ENCODE data around the gene DACH1. TPM values are rescaled to one million over a fixed set of nuclear protein-coding genes. Genes with fewer than 3 reads are reported as not detected.

DACH1 gene
- total RNA-seq, 1 donor from 2014 or later, result 8.1 TPM

DNA sequence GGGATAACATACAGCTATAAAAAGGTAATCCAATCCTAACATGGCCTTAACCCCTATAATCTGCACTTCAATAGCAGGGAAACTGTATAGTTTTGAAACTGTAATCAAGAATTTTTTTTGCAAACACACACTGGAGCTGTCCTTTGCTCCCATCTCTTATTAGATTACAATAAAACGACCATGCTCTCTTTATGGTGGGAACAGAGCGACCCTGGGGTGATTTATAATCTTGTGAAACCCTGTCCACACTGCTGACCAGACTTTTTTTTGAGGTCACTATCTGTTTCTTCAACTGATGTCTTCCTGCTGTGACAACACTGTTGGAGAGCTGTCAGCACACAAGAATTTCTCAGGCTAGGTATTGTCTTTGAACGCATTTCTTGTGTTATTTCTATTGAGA is 35.3 kb downstream of the DACH1 start:
- H3K27ac ChIP-seq, result no peak overlapping the region
- H3K4me3 ChIP-seq, result no peak overlapping the region
- no peak for ATAC-seq
- H3K27me3 ChIP-seq (ENCODE audit: low read depth), result no peaks in the 10 kb centered on the region
- DNase-seq, result no peak
- no peaks in the 10 kb centered on the region for H3K9me3 ChIP-seq
- H3K4me1 ChIP-seq, result no peaks in the 10 kb centered on the region
- TF ChIP-seq, protein P1, sequence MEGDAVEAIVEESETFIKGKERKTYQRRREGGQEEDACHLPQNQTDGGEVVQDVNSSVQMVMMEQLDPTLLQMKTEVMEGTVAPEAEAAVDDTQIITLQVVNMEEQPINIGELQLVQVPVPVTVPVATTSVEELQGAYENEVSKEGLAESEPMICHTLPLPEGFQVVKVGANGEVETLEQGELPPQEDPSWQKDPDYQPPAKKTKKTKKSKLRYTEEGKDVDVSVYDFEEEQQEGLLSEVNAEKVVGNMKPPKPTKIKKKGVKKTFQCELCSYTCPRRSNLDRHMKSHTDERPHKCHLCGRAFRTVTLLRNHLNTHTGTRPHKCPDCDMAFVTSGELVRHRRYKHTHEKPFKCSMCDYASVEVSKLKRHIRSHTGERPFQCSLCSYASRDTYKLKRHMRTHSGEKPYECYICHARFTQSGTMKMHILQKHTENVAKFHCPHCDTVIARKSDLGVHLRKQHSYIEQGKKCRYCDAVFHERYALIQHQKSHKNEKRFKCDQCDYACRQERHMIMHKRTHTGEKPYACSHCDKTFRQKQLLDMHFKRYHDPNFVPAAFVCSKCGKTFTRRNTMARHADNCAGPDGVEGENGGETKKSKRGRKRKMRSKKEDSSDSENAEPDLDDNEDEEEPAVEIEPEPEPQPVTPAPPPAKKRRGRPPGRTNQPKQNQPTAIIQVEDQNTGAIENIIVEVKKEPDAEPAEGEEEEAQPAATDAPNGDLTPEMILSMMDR (IDR thresholded peaks at IDR 0.05), result no peak
- H3K36me3 ChIP-seq, result no peaks in the 10 kb centered on the region
- intact Hi-C loops (cut with DNase I), result no loop called here

DNA sequence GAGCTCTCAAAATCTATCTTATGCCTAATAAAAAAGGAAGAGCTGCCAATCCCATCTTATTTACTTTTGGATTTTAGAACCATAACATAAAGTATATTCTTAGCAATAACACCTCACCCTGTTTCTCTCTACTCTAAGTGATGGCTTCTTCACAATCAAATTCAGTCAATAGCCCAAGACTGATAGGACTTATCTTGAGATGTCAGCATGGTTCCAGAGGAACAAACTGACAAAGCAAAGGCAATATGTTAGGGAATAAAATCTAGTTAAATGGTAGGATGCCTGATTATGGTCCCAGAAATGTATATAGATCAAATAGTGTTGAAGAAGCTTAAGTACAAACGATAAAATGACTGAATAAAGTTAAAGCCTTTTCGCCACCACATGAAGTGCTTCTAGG is 36.3 kb downstream of the DACH1 start:
- DNase-seq, result no peak
- Histone ChIP-seq H3K27me3 (ENCODE audit: low read depth) (no peaks in the 10 kb centered on the region), H3K9me3 (no peaks in the 10 kb centered on the region), H3K36me3 (no peaks in the 10 kb centered on the region), H3K4me1 (no peaks in the 10 kb centered on the region), H3K27ac (no peak overlapping the region), H3K4me3 (no peak overlapping the region)
- no peak for ATAC-seq
- TF ChIP-seq, protein P1 (IDR thresholded peaks at IDR 0.05), result no peak
- intact Hi-C loops (cut with DNase I), result no loop called here

DNA sequence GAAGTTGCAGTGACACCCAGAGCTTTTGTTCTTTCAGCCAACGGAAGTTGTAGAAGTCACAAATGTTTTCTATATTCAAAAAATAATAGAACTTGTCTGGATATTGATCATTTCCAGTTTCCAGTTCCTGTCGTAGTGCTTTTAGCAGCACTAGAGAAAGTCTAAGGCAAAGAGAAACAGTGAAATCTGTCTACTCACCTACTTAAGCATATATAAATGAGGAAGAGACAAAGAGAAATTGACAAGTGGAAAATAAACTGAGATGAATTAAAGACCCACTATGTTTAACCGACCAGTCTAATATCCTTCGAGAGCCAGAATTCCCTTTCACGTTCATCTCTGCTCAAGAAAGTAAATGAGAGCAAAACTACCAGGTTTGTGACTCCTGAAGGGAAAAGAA is 36.7 kb downstream of the DACH1 start:
- H3K27ac ChIP-seq, result no peak overlapping the region
- TF ChIP-seq, protein P1 (IDR thresholded peaks at IDR 0.05), result no peak

DNA sequence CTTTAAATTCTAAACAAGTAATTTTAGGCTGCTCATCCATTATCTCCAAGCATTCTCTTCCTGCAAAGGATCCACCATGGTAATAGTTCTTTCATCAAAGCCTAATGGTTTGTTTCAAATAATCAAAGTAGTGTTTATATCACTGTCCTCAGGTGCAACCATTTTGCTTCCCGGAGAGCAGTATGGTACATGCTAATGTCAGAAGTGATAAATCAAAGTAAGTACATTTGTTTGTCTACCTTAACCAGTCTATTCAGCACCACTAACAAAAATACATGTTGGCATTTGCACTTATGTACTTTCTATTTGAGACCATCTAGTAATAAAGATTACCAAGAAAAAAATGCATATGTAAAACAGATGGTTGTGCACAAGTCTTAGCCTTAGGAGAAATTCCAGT is 37.5 kb downstream of the DACH1 start:
- Histone ChIP-seq H3K27ac (no peak overlapping the region), H3K36me3 (no peaks in the 10 kb centered on the region), H3K4me1 (no peaks in the 10 kb centered on the region), H3K4me3 (no peak overlapping the region), H3K9me3 (no peaks in the 10 kb centered on the region), H3K27me3 (ENCODE audit: low read depth) (no peaks in the 10 kb centered on the region)
- DNase-seq, result no peak
- TF ChIP-seq, protein P1 (IDR thresholded peaks at IDR 0.05), result no peak
- intact Hi-C loops (cut with DNase I), result no loop called here
- no peak for ATAC-seq

More for the DNA sequence above, 36.7 kb downstream of the DACH1 start:
- Histone ChIP-seq H3K9me3 (no peaks in the 10 kb centered on the region), H3K36me3 (no peaks in the 10 kb centered on the region), H3K4me1 (no peaks in the 10 kb centered on the region), H3K4me3 (no peak overlapping the region), H3K27me3 (ENCODE audit: low read depth) (no peaks in the 10 kb centered on the region)
- DNase-seq, result no peak
- intact Hi-C loops (cut with DNase I), result no loop called here
- no peak for ATAC-seq

DNA sequence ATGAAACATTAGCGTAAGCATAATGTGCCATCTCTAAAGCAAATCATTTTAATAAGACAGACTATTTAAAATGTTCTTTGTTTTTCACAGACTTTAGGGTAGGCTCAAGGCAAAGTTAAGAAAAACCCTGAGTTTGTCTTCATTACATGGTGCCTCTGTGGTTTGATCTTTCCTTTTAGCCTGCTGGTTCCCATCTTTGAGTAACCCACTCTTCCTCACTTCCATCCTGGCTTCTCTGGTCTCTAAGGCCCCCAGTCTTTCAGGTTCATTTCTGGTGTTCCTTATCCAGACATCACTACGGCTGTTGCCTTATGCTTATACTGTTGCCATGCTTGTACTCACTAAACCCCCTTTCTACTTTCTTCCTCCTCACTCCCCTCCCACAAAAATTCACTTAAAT is 38.4 kb downstream of the DACH1 start:
- no peak for ATAC-seq
- Histone ChIP-seq H3K27ac (no peak overlapping the region), H3K4me3 (no peak overlapping the region), H3K36me3 (no peaks in the 10 kb centered on the region), H3K4me1 (no peaks in the 10 kb centered on the region), H3K27me3 (ENCODE audit: low read depth) (no peaks in the 10 kb centered on the region), H3K9me3 (no peaks in the 10 kb centered on the region)
- intact Hi-C loops (cut with DNase I), result no loop called here
- TF ChIP-seq, protein P1 (IDR thresholded peaks at IDR 0.05), result no peak
- no peak for DNase-seq

DNA sequence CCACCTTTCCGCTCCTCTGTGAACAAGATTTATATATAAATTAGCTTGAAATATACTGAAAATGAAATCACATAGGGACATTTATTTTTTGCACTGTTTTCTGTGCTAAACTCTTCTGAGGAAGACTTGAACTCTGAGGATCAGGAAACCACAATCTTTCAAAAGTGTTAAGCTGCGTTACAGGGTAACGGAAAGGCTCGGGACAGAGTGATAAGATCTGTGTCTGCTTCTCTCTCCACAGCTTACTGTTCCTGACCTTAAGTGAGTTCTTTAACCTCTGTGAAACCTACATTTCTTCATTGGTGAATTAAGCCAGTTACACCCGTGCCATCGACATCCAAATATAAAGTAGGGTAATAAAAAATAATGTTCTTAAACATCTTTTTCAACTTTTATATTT is 38.9 kb downstream of the DACH1 start:
- ATAC-seq, result no peak
- no peak for DNase-seq
- TF ChIP-seq, protein P1 (IDR thresholded peaks at IDR 0.05), result no peak
- Histone ChIP-seq H3K36me3 (no peaks in the 10 kb centered on the region), H3K4me3 (no peak overlapping the region), H3K27me3 (ENCODE audit: low read depth) (no peaks in the 10 kb centered on the region), H3K9me3 (no peaks in the 10 kb centered on the region), H3K27ac (no peak overlapping the region), H3K4me1 (no peaks in the 10 kb centered on the region)
- intact Hi-C loops (cut with DNase I), result no loop called here
